B cell (primary cell): ENCODE measurements around the gene FALEC. TPM values are rescaled to one million over a fixed set of nuclear protein-coding genes. Genes with fewer than 3 reads are reported as not detected.

Experiments
- ATAC-seq: fragments of 200-7000 bp; cut with Tn5 transposase; one replicate; pipeline ENCODE4 v1.10.0; 2021; ENCODE audit warnings: low read depth, mild to moderate bottlenecking, moderate number of reproducible peaks, moderate library complexity
- CTCF ChIA-PET: fragments of 350-600 bp; sonication (Branson Sonifier 250); formaldehyde crosslinking; loops from one replicate; lab custom pipeline; 2021; ENCODE audit warnings: antibody characterized with exemption, inconsistent platforms; lab: Charles Lee
- POLR2A ChIA-PET: fragments of 350-600 bp; sonication (Branson Sonifier 250); formaldehyde crosslinking; loops from one replicate; lab custom pipeline; 2021; ENCODE audit warnings: antibody characterized with exemption; lab: Charles Lee
- DNase-seq: peaks from one replicate; pipeline ENCODE4 v3.0.0; 2013
- H2AFZ ChIP-seq: 2 replicates; pipeline ENCODE4 v1.6.1; 2012; ENCODE audit warnings: mild to moderate bottlenecking, low read depth, low read length; ENCODE audit not compliant: insufficient read depth, poor library complexity, severe bottlenecking
- H3K27ac ChIP-seq, 2 donors: 1 replicate in 1 of 2; 2 replicates in 1 of 2; pipeline ENCODE4 v1.5.1; 2012 to 2013; ENCODE audit warnings: low read length in 2 of 2, mild to moderate bottlenecking in 2 of 2, moderate library complexity in 1 of 2
- H3K27me3 ChIP-seq, 4 experiments: fragments of 200-600 bp in 1 of 4; sonication (generic) in 1 of 4; replicated peaks in 1 of 4; 1 replicate in 2 of 4; 2 replicates in 2 of 4; pipeline versions ENCODE4 v1.6.1 to v1.7.0; 2013 to 2016; ENCODE audit warnings: low read length in 3 of 4, mild to moderate bottlenecking in 2 of 4, mixed read lengths in 1 of 4, moderate library complexity in 1 of 4; ENCODE audit not compliant: insufficient read depth in 4 of 4, control insufficient read depth in 3 of 4; ENCODE audit errors: control extremely low read depth in 1 of 4
- H3K36me3 ChIP-seq, 2 experiments: replicated peaks in 1 of 2; 1 replicate in 1 of 2; 2 replicates in 1 of 2; pipeline versions ENCODE4 v1.6.1 to v1.7.1; 2013; ENCODE audit warnings: low read length in 1 of 2; ENCODE audit not compliant: insufficient read depth in 2 of 2, control insufficient read depth in 1 of 2; ENCODE audit errors: control extremely low read depth in 1 of 2, extremely low read depth in 1 of 2
- H3K4me1 ChIP-seq, 2 donors: fragments of 200-600 bp in 1 of 2; sonication (generic) in 1 of 2; 1 replicate in 1 of 2; 2 replicates in 1 of 2; pipeline versions ENCODE4 v1.5.1 to v1.6.1; 2013 to 2017; ENCODE audit warnings: low read length in 2 of 2; ENCODE audit not compliant: control insufficient read depth in 2 of 2, insufficient read depth in 2 of 2
- H3K4me2 ChIP-seq: replicated peaks from 2 replicates; pipeline ENCODE3; 2012; ENCODE audit warnings: mild to moderate bottlenecking, low read depth, low read length; ENCODE audit not compliant: poor library complexity, severe bottlenecking
- H3K4me3 ChIP-seq, 5 experiments: fragments of 200-600 bp in 1 of 5; sonication (generic) in 1 of 5; 1 replicate in 3 of 5; 2 replicates in 2 of 5; pipeline versions ENCODE4 v1.5.1 to v1.7.0; 2011 to 2016; ENCODE audit warnings: low read length in 4 of 5, mild to moderate bottlenecking in 4 of 5, low read depth in 2 of 5, control low read depth in 1 of 5, moderate library complexity in 1 of 5; ENCODE audit not compliant: insufficient read depth in 1 of 5; ENCODE audit errors: control extremely low read depth in 1 of 5, extremely low read depth in 1 of 5
- H3K79me2 ChIP-seq: fragments of 200-600 bp; sonication (generic); one replicate; pipeline ENCODE4 v1.6.0; 2016; ENCODE audit warnings: low read length; ENCODE audit not compliant: control insufficient read depth, insufficient read depth
- H3K9ac ChIP-seq: fragments of 200-600 bp; sonication (generic); 2 replicates; pipeline ENCODE4 v1.6.1; 2017; ENCODE audit warnings: mild to moderate bottlenecking, low read length, moderate library complexity
- H3K9me3 ChIP-seq, 3 donors: one replicate each; pipeline versions ENCODE4 v1.6.1 to v1.7.1; 2013; ENCODE audit warnings: low read length in 2 of 3; ENCODE audit not compliant: control insufficient read depth in 2 of 3, insufficient read depth in 1 of 3; ENCODE audit errors: control extremely low read depth in 1 of 3
- H4K20me1 ChIP-seq: 2 replicates; pipeline ENCODE4 v1.6.0; 2012; ENCODE audit warnings: mild to moderate bottlenecking, low read length; ENCODE audit not compliant: insufficient read depth, control insufficient read depth, poor library complexity, severe bottlenecking
- H3K27ac Mint-ChIP-seq: one replicate; pipeline ENCODE4 v1.8.0; 2021; ENCODE audit warnings: mixed read lengths
- H3K27me3 Mint-ChIP-seq: one replicate; pipeline ENCODE4 v1.8.0; 2021; ENCODE audit warnings: mixed read lengths
- H3K4me1 Mint-ChIP-seq: one replicate; pipeline ENCODE4 v1.8.0; 2021; ENCODE audit warnings: mixed read lengths
- H3K4me3 Mint-ChIP-seq: one replicate; pipeline ENCODE4 v1.8.0; 2021; ENCODE audit warnings: mixed read lengths
- H3K9me3 Mint-ChIP-seq: one replicate; pipeline ENCODE4 v1.8.0; 2022; ENCODE audit warnings: mixed read lengths; ENCODE audit not compliant: insufficient read depth
- EZH2 ChIP-seq: IDR thresholded peaks from 2 replicates; pipeline ENCODE4 v1.6.1; 2012; ENCODE audit warnings: borderline replicate concordance, low read depth, mild to moderate bottlenecking, moderate library complexity, low read length; ENCODE audit not compliant: insufficient read depth, poor library complexity, severe bottlenecking
- WGBS: methylation state at CpG from one replicate; pipeline ENCODE4 v1.1.5; 2013; ENCODE audit warnings: missing lambda C conversion rate; ENCODE audit not compliant: insufficient coverage; 5-methylcytosine and 5-hydroxymethylcytosine counted together
- intact Hi-C: fragments of 100-400 bp; cut with micrococcal nuclease; formaldehyde crosslinking; loops from one replicate; pipeline ENCODE4 v1.10.0; 2022
- polyA plus RNA-seq: library from polyadenylated mRNA; depleted of rRNA; stranded (reverse); fragments of >200 nt; gene quantifications from 2 replicates; pipeline ENCODE4 v1.2.3, GENCODE V29; 2012
- total RNA-seq, 2 donors: library from RNA; stranded (reverse); fragments of 120-200 nt in 1 of 2; gene quantifications; 1 replicate in 1 of 2; 2 replicates in 1 of 2; pipeline versions ENCODE4 v1.2.3 to v1.2.4, GENCODE V29; 2013 to 2022
- TF ChIP-seq, protein P1 (sequence below): fragments of 200-600 bp; IDR thresholded peaks from one replicate; pipeline ENCODE4 v1.8.0; 2022; ENCODE audit warnings: antibody characterized with exemption, mild to moderate bottlenecking

The FALEC gene
- total and polyA plus RNA-seq, 2 donors (not counting 1 experiment from before 2014, with no cell fraction given): 1.1 to 2.6 TPM

DNA sequence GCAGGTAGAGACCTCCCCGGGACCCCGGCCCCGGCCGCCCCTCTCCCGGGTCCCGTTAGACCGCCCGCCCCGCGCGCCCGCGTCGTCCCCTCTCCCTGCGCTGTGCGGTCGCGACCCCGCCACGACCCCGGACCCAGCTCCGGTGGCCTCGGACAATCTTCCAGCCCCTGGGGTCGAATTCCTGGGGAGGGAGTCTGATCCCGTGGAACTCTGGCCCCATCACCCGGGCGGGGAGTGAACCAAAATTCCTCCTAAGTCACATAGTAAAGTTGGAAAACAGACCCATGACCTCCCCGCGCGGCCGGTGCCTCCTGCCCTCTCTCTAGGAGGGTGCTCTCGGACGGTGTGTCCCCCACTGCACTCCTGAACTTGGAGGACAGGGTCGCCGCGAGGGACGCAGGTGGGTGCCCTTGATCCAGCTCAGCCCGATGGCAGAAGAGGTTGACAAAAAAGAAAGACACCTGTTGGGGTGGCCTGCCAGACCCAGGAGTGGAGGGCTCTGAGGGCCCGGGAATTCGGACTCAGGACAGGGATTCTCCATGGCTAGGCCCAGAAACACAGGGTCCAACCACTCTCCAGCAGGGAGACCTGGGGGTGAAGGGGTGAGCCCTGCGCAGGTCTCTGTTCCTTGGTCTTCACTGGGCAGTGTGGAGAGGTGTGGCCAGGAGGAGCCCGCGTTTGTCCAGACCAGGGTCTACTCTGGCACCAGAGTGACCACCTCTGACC is 34.1 kb downstream of the FALEC start:
- Histone ChIP-seq H3K27me3 (peaks cover 0 to 38% (median 9%) of the 10 kb centered on the region in 4 experiments), H3K79me2 (no peaks in the 10 kb centered on the region), H3K4me2 (peak overlapping the region; percentile 97), H3K4me1 (peaks cover 18 to 28% of the 10 kb centered on the region in 2 donors), H3K36me3 (no peaks in the 10 kb centered on the region), H3K9ac (peak overlapping the region; percentile 43), H2AFZ (peak overlapping the region; percentile 82), H4K20me1 (no peaks in the 10 kb centered on the region), H3K27ac (no peak overlapping the region), H3K9me3 (no peaks in the 10 kb centered on the region), H3K4me3 (peak overlapping the region in 3 of 5 experiments; percentile 39 to 60 (median 57))
- no peak for ATAC-seq
- DNase-seq: peak; percentile 30
- TF ChIP-seq EZH2: no peak
- TF ChIP-seq, protein P1, sequence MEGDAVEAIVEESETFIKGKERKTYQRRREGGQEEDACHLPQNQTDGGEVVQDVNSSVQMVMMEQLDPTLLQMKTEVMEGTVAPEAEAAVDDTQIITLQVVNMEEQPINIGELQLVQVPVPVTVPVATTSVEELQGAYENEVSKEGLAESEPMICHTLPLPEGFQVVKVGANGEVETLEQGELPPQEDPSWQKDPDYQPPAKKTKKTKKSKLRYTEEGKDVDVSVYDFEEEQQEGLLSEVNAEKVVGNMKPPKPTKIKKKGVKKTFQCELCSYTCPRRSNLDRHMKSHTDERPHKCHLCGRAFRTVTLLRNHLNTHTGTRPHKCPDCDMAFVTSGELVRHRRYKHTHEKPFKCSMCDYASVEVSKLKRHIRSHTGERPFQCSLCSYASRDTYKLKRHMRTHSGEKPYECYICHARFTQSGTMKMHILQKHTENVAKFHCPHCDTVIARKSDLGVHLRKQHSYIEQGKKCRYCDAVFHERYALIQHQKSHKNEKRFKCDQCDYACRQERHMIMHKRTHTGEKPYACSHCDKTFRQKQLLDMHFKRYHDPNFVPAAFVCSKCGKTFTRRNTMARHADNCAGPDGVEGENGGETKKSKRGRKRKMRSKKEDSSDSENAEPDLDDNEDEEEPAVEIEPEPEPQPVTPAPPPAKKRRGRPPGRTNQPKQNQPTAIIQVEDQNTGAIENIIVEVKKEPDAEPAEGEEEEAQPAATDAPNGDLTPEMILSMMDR: no peak
- Mint-ChIP-seq H3K4me1 (peaks cover 28% of the 10 kb centered on the region), H3K27ac (no peak overlapping the region), H3K9me3 (no peaks in the 10 kb centered on the region), H3K27me3 (peaks cover 12% of the 10 kb centered on the region), H3K4me3 (peak overlapping the region; percentile 84)
- CTCF ChIA-PET: interaction anchor here (1.0 to 2.5 kb wide), 3 partner anchors 10 to 80 kb away, joined by 3 to 11 read pairs (median 11); partner anchors contain the start of gene ENSA
- intact Hi-C loops: no loop called here
- POLR2A ChIA-PET: interaction anchor here (1.2 kb wide), 1 partner anchor 30 kb away, joined by 3 read pairs; the partner anchor contains the start of gene MCL1
- 38% methylated on average over 43 of the region's 43 CpGs for WGBS
